ENCODE results near the gene DPP7.

GRCh38 chr9:137150617-137151457 lies 36.3 kb upstream of the DPP7 start:
- TF ChIP-seq CTCF (IDR thresholded peaks at IDR 0.05; ENCODE audit: insufficient read depth, low read length, poor library complexity, severe bottlenecking) (no peak), EZH2phosphoT487 (conservative IDR thresholded peaks at IDR 0.05; ENCODE audit: low read length) (no peak)

All from SU-DHL-6 (cell line).